Liver (tissue), 9 donors: ENCODE data around the gene NCAM1. TPM values are rescaled to one million over a fixed set of nuclear protein-coding genes. Genes with fewer than 3 reads are reported as not detected.

Experiments used
- DNase-seq: peaks from one replicate; pipeline ENCODE4 v3.0.0-alpha.2; 2017; ENCODE audit warnings: low spot score
- H3K27ac ChIP-seq, 2 donors: one replicate each; pipeline ENCODE4 v1.7.0; 2013; ENCODE audit warnings: inconsistent platforms in 2 of 2, low read length in 2 of 2, control low read depth in 1 of 2, low read depth in 1 of 2, mild to moderate bottlenecking in 1 of 2
- H3K27me3 ChIP-seq, 4 donors: one replicate each; pipeline versions ENCODE4 v1.6.1 to v1.7.0; 2013; ENCODE audit warnings: low read length in 3 of 4, inconsistent platforms in 1 of 4, mild to moderate bottlenecking in 1 of 4, moderate library complexity in 1 of 4; ENCODE audit not compliant: control insufficient read depth in 4 of 4, insufficient read depth in 4 of 4
- H3K36me3 ChIP-seq, 4 donors: one replicate each; pipeline versions ENCODE4 v1.6.1 to v1.7.0; 2013; ENCODE audit warnings: low read length in 3 of 4, mild to moderate bottlenecking in 3 of 4, low read depth in 1 of 4, moderate library complexity in 1 of 4; ENCODE audit not compliant: control insufficient read depth in 4 of 4, insufficient read depth in 3 of 4
- H3K4me1 ChIP-seq, 4 donors: one replicate each; pipeline versions ENCODE4 v1.6.1 to v1.7.0; 2013; ENCODE audit warnings: low read length in 3 of 4, mild to moderate bottlenecking in 3 of 4, moderate library complexity in 1 of 4; ENCODE audit not compliant: control insufficient read depth in 4 of 4, insufficient read depth in 4 of 4
- H3K4me3 ChIP-seq, 3 donors: one replicate each; pipeline versions ENCODE4 v1.6.1 to v1.7.0; 2013; ENCODE audit warnings: low read length in 3 of 3, control low read depth in 1 of 3, low read depth in 1 of 3, mild to moderate bottlenecking in 1 of 3
- H3K9ac ChIP-seq, 2 donors: one replicate each; pipeline ENCODE4 v1.7.0; 2013; ENCODE audit warnings: low read length in 2 of 2, mild to moderate bottlenecking in 2 of 2, moderate library complexity in 2 of 2, control low read depth in 1 of 2, low read depth in 1 of 2
- H3K9me3 ChIP-seq, 4 donors: one replicate each; pipeline versions ENCODE4 v1.6.1 to v1.7.0; 2013; ENCODE audit warnings: low read length in 3 of 4; ENCODE audit not compliant: control insufficient read depth in 4 of 4
- EGR1 ChIP-seq, 2 donors: IDR thresholded peaks; 2 replicates each; pipeline ENCODE4 v1.6.1; 2016 to 2018; ENCODE audit warnings: antibody characterized with exemption in 2 of 2, low read depth in 2 of 2
- FOXA1 ChIP-seq: IDR thresholded peaks from 2 replicates; pipeline ENCODE4 v1.6.1; 2016; ENCODE audit warnings: antibody characterized with exemption
- FOXA2 ChIP-seq: IDR thresholded peaks from 2 replicates; pipeline ENCODE4 v1.6.1; 2016; ENCODE audit warnings: antibody characterized with exemption
- HNF4A ChIP-seq, 2 donors: conservative IDR thresholded peaks; 2 replicates each; pipeline ENCODE4 v1.6.1; 2016; ENCODE audit warnings: antibody characterized with exemption in 2 of 2, mild to moderate bottlenecking in 2 of 2
- HNF4G ChIP-seq: IDR thresholded peaks from 2 replicates; pipeline ENCODE4 v1.6.1; 2016; ENCODE audit warnings: antibody characterized with exemption
- JUND ChIP-seq, 2 donors: IDR thresholded peaks; 2 replicates each; pipeline ENCODE4 v1.6.1; 2016; ENCODE audit warnings: antibody characterized with exemption in 2 of 2
- NR2F2 ChIP-seq: IDR thresholded peaks from 2 replicates; pipeline ENCODE4 v1.6.1; 2016; ENCODE audit warnings: antibody characterized with exemption
- RAD21 ChIP-seq, 2 donors: IDR thresholded peaks; 2 replicates each; pipeline ENCODE4 v1.6.1; 2016; ENCODE audit warnings: antibody characterized with exemption in 2 of 2, mild to moderate bottlenecking in 2 of 2
- RXRA ChIP-seq, 2 donors: IDR thresholded peaks; 2 replicates each; pipeline ENCODE4 v1.6.1; 2017 to 2018; ENCODE audit warnings: antibody characterized with exemption in 2 of 2, mild to moderate bottlenecking in 1 of 2
- SP1 ChIP-seq: IDR thresholded peaks from 2 replicates; pipeline ENCODE4 v1.6.1; 2018; ENCODE audit warnings: antibody characterized with exemption, mild to moderate bottlenecking
- TAF1 ChIP-seq: conservative IDR thresholded peaks from 2 replicates; pipeline ENCODE4 v1.6.1; 2016; ENCODE audit warnings: antibody characterized with exemption, mild to moderate bottlenecking
- YY1 ChIP-seq: IDR thresholded peaks from 2 replicates; pipeline ENCODE4 v1.6.1; 2016; ENCODE audit warnings: antibody characterized with exemption, mild to moderate bottlenecking
- whole genome bisulfite sequencing: extraction: QIAGEN DNeasy Blood & Tissue Kit; methylation state at CpG from one replicate; pipeline ENCODE4 v1.1.7; 2013; 5-methylcytosine and 5-hydroxymethylcytosine counted together
- polyA plus RNA-seq, 2 donors: library from polyadenylated mRNA; stranded (reverse) in 1 of 2; unstranded in 1 of 2; fragments of 200-250 nt in 1 of 2; fragments of >200 nt in 1 of 2; fragmentation: Nextera tagmentation in 1 of 2; extraction: Ambion mirVana in 1 of 2; gene quantifications; one replicate each; pipeline versions ENCODE4 v1.2.1 to v1.2.3, GENCODE V29; 2013 to 2015
- total RNA-seq, 2 donors: library from RNA; depleted of rRNA; stranded (reverse); fragments of >200 nt; gene quantifications; one replicate each; pipeline ENCODE4 v1.2.3, GENCODE V29; 2014
- TF ChIP-seq, protein P1 (sequence below): IDR thresholded peaks from 2 replicates; pipeline ENCODE4 v1.6.1; 2016; ENCODE audit warnings: antibody characterized with exemption
- TF ChIP-seq, protein P2 (sequence below): fragments of 150-350 bp; IDR thresholded peaks from 2 replicates; pipeline ENCODE4 v1.5.1; 2017; ENCODE audit warnings: improper control_type of control experiment, low read depth, low read length; ENCODE audit not compliant: missing input control
- TF ChIP-seq, protein P3 (sequence below): IDR thresholded peaks from 2 replicates; pipeline ENCODE4 v1.6.1; 2016; ENCODE audit warnings: antibody characterized with exemption
- TF ChIP-seq, protein P4 (sequence below): IDR thresholded peaks from 2 replicates; pipeline ENCODE4 v1.6.1; 2016; ENCODE audit warnings: antibody characterized with exemption
- TF ChIP-seq, protein P5 (sequence below): IDR thresholded peaks from 2 replicates; pipeline ENCODE4 v1.6.1; 2016; ENCODE audit warnings: antibody characterized with exemption, mild to moderate bottlenecking
- donor health status: healthy.
- donor health status: healthy.
- donor health status: healthy.
- donor health status: healthy.
- donor health status: healthy.

NCAM1 gene
- total and polyA plus RNA-seq, 4 donors = 0.65 to 2.1 (median 0.88) TPM

DNA sequence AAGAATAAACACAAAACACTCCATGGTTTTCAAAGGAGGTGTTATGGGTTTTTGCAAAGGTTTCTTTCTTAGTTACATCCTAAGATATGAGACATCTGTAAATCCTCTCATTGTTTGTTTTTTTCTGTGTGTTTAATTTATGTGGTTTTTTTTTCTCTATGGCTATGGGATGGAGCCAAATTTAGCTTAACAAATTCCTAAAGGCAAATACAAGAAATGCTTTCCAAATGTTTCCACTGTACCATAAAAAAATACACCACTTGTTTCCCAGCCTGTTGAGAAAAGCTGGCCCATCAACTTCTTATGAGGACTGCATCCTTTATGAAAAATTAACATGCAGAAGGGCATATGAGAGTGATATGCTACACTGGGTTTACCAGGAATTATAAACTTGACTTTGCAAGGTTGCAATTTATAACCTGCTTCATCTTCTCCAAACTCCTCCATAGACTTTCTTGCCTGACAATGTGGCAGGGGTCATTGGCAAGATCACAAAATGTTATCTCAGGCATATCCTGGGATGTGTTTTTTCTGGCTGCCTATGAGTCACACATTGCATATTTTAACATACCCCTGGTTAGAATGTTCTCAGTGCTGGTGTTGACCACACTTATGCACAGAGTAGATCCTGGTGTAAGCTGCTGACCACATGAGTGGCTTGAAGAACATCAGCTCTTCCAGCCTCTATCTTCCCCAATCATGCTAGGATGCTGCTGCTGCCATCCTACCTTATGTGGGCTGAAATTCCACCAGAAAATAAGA, 215.6 kb downstream of the NCAM1 start:
- H3K9me3 ChIP-seq = no peaks in the 10 kb centered on the region
- no peak for DNase-seq
- H3K27ac ChIP-seq = no peak overlapping the region
- no peaks in the 10 kb centered on the region for H3K4me1 ChIP-seq
- no peak overlapping the region for H3K9ac ChIP-seq
- H3K27me3 ChIP-seq = peaks cover 0 to 3% (median 0%) of the 10 kb centered on the region in 4 donors
- no peaks in the 10 kb centered on the region for H3K36me3 ChIP-seq
- TF ChIP-seq JUND (IDR thresholded peaks at IDR 0.05) = no peak
- TF ChIP-seq RAD21 (IDR thresholded peaks at IDR 0.05) = no peak
- TF ChIP-seq, protein P1, sequence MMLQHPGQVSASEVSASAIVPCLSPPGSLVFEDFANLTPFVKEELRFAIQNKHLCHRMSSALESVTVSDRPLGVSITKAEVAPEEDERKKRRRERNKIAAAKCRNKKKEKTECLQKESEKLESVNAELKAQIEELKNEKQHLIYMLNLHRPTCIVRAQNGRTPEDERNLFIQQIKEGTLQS = no peak
- no peak for TF ChIP-seq FOXA1
- no peak for TF ChIP-seq NR2F2
- no peak for TF ChIP-seq TAF1
- TF ChIP-seq, protein P2, sequence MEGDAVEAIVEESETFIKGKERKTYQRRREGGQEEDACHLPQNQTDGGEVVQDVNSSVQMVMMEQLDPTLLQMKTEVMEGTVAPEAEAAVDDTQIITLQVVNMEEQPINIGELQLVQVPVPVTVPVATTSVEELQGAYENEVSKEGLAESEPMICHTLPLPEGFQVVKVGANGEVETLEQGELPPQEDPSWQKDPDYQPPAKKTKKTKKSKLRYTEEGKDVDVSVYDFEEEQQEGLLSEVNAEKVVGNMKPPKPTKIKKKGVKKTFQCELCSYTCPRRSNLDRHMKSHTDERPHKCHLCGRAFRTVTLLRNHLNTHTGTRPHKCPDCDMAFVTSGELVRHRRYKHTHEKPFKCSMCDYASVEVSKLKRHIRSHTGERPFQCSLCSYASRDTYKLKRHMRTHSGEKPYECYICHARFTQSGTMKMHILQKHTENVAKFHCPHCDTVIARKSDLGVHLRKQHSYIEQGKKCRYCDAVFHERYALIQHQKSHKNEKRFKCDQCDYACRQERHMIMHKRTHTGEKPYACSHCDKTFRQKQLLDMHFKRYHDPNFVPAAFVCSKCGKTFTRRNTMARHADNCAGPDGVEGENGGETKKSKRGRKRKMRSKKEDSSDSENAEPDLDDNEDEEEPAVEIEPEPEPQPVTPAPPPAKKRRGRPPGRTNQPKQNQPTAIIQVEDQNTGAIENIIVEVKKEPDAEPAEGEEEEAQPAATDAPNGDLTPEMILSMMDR = no peak
- TF ChIP-seq, protein P3, sequence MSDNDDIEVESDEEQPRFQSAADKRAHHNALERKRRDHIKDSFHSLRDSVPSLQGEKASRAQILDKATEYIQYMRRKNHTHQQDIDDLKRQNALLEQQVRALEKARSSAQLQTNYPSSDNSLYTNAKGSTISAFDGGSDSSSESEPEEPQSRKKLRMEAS = no peak
- no peak for TF ChIP-seq FOXA2
- TF ChIP-seq RXRA (IDR thresholded peaks at IDR 0.05) = no peak
- H3K4me3 ChIP-seq = no peak overlapping the region

DNA sequence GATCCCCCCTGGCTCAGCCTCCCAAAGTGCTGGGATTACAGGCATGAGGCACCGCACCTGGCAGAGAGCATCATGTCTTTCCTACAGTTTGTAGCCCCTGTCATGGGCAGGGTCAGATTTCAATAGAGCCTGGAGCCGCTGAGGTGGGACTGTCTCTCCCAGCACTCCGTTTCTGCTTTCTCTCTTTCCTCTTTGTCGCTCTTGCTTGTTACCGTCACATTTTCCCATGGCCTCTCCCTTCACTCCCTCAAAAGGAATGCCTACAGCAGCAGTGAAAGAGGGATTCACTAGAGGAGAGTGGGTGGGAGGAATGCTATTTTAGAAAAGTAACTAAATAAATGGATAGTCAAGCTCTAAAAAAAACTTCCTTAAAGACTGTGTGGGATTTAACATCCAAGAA, 216.5 kb downstream of the NCAM1 start:
- Histone ChIP-seq H3K36me3 (no peaks in the 10 kb centered on the region), H3K27me3 (peaks cover 0 to 3% (median 0%) of the 10 kb centered on the region in 4 donors), H3K27ac (no peak overlapping the region), H3K4me3 (no peak overlapping the region), H3K9ac (no peak overlapping the region), H3K9me3 (no peaks in the 10 kb centered on the region), H3K4me1 (no peaks in the 10 kb centered on the region)
- TF ChIP-seq RAD21 (IDR thresholded peaks at IDR 0.05) = no peak
- TF ChIP-seq, protein P3 = no peak
- no peak for TF ChIP-seq HNF4A (conservative IDR thresholded peaks at IDR 0.05)
- no peak for TF ChIP-seq RXRA (IDR thresholded peaks at IDR 0.05)
- TF ChIP-seq, protein P4, sequence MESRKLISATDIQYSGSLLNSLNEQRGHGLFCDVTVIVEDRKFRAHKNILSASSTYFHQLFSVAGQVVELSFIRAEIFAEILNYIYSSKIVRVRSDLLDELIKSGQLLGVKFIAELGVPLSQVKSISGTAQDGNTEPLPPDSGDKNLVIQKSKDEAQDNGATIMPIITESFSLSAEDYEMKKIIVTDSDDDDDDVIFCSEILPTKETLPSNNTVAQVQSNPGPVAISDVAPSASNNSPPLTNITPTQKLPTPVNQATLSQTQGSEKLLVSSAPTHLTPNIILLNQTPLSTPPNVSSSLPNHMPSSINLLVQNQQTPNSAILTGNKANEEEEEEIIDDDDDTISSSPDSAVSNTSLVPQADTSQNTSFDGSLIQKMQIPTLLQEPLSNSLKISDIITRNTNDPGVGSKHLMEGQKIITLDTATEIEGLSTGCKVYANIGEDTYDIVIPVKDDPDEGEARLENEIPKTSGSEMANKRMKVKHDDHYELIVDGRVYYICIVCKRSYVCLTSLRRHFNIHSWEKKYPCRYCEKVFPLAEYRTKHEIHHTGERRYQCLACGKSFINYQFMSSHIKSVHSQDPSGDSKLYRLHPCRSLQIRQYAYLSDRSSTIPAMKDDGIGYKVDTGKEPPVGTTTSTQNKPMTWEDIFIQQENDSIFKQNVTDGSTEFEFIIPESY = no peak
- TF ChIP-seq EGR1 (IDR thresholded peaks at IDR 0.05; ENCODE audit: low read depth in 2 of 2) = no peak
- no peak for TF ChIP-seq YY1
- TF ChIP-seq TAF1 = no peak
- TF ChIP-seq, protein P2 = no peak
- TF ChIP-seq SP1 = no peak
- no peak for TF ChIP-seq JUND (IDR thresholded peaks at IDR 0.05)
- TF ChIP-seq, protein P5, sequence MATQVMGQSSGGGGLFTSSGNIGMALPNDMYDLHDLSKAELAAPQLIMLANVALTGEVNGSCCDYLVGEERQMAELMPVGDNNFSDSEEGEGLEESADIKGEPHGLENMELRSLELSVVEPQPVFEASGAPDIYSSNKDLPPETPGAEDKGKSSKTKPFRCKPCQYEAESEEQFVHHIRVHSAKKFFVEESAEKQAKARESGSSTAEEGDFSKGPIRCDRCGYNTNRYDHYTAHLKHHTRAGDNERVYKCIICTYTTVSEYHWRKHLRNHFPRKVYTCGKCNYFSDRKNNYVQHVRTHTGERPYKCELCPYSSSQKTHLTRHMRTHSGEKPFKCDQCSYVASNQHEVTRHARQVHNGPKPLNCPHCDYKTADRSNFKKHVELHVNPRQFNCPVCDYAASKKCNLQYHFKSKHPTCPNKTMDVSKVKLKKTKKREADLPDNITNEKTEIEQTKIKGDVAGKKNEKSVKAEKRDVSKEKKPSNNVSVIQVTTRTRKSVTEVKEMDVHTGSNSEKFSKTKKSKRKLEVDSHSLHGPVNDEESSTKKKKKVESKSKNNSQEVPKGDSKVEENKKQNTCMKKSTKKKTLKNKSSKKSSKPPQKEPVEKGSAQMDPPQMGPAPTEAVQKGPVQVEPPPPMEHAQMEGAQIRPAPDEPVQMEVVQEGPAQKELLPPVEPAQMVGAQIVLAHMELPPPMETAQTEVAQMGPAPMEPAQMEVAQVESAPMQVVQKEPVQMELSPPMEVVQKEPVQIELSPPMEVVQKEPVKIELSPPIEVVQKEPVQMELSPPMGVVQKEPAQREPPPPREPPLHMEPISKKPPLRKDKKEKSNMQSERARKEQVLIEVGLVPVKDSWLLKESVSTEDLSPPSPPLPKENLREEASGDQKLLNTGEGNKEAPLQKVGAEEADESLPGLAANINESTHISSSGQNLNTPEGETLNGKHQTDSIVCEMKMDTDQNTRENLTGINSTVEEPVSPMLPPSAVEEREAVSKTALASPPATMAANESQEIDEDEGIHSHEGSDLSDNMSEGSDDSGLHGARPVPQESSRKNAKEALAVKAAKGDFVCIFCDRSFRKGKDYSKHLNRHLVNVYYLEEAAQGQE = no peak
- no peak for TF ChIP-seq FOXA1
- TF ChIP-seq FOXA2 = no peak
- TF ChIP-seq HNF4G = no peak
- DNase-seq = no peak
- WGBS = 67% methylated on average over 5 of the region's 5 CpGs
